OCI-M2 (cell line): ENCODE measurements around the gene PTPN1.
"Not testable (repeated sequence)": the region's sequence is repeated elsewhere in the genome, so short reads cannot be mapped to it uniquely, and the experiment has no call there.

ENCODE experiments used
- DNase-seq: peaks from one replicate; lab custom pipeline; 2025; ENCODE audit not compliant: unreplicated experiment; lab: John Stamatoyannopoulos, UW

Gene PTPN1

DNA sequence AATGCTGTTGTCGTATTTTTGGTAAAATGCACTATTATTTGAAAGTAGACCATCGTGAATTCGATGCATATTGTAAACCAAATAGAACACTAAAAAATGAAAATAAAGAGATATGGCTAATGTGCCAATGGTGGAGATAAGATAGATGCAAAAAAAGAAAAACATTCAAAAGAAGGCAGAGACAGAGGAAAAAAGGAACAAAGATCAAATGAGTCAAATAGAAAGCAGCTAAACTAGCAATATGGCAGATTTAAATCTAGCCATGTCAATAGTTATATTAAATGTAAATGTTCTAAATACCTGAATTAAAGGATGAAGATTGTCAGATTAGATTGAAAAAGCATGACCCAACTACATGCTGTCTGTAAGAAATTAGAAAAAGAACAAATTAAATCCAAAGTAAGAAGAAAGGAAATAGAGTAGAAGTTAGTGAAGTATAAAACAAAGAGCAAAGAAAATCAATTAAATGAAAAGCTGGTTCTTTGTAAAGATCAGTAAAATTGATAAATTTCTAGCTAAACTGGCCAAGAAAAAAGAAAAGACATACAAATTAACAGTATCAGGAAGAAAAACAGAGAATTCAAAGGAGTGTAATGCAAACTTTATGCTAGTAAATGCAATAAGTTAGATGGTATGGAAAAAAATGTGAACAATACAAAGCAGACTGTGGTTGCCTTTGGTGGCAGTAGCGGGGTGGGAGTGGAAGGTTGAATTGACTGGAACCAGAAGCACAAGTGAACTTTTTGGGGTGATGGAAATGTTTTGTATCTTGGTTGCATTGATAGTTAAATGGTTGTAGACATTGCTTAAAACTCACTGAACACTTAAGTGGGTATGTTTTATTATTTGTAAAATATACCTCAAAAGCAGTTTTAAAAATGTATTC, 44.8 kb downstream of the PTPN1 start:
- no peak for DNase-seq

DNA sequence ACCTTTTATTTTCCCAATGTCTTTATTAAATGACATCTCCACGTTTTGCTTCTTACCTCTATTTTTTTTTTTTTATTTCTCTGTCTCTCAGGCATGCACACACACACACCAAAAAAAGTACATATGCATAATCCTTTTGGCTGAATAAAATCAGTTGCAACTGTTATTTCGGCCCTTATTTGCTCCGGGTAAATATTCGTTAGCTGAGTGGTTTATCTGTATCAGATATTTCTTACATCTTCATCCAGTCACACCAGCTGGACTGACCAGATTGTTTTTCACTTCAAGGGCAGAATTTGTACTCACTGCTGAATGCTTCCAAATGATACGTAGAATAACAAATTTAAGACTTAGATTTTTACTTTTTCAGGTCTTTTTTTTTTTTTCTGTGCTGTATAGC, 45.5 kb downstream of the PTPN1 start:
- DNase-seq: no peak

DNA sequence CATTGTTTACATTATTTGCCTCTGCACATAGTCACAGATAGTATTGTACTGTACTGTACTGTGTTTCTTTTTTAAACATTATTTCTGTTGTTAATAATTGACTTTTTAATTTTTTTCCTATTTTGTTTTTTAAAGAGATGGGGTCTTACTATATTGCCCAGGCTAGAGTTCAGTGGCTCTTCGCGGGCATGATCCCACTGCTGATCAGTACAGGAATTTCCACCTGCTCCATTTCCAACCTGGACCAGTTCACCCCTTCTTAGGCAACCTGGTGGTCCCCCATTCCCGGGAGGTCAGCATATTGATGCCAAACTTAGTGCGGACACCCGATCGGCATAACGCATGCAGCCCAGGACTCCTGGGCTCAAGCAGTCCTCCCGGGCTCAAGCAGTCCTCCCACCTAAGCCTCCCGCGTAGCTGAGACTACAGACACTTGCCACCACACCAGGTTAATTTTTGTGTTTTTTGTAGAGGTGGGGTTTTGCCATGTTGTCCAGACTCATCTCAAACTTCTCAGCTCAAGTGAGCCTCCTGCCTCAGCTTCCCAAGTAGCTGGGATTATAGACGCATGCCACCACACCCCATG, 47.5 kb downstream of the PTPN1 start:
- DNase-seq: no peak

DNA sequence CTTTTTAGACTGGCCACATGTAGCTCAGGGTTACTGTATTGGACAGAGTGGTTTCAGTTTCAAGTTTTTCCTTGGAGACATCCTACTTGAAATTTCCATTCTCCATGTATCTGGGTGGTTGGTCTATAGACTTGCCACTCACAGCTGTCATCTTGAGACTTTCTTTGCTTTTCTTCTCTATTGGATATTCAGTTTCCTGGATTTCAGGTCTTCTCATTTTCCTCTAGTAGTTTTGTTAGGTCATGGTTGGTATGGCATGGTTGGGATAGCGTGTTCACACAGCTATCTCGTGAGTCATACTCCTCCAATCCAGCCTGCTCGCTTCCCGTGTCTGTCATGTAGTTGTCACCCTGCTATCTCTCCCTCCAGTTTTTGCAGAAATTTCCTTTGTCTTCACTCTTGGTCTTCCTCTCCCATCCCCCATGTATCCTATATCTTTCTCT, 48.3 kb downstream of the PTPN1 start:
- peak; percentile 23 for DNase-seq

DNA sequence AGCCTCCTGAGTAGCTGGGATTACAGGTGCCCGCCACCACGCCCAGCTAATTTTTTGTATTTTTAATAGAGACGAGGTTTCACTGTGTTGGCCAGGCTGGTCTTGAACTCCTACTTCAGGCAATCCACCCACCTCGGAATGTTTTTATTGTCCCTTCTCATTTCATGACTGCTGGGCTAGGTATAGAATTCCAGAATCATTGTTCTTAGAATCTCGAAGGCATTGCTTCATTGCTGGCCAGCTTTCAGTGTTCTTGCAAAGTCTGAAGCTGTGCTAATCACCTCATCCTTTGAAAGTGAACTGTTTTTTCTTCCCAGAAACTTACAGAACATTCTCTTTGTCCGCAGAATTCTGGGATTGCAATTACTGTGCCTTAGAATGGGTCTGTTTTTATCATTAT, 49.0 kb downstream of the PTPN1 start:
- no peak for DNase-seq

DNA sequence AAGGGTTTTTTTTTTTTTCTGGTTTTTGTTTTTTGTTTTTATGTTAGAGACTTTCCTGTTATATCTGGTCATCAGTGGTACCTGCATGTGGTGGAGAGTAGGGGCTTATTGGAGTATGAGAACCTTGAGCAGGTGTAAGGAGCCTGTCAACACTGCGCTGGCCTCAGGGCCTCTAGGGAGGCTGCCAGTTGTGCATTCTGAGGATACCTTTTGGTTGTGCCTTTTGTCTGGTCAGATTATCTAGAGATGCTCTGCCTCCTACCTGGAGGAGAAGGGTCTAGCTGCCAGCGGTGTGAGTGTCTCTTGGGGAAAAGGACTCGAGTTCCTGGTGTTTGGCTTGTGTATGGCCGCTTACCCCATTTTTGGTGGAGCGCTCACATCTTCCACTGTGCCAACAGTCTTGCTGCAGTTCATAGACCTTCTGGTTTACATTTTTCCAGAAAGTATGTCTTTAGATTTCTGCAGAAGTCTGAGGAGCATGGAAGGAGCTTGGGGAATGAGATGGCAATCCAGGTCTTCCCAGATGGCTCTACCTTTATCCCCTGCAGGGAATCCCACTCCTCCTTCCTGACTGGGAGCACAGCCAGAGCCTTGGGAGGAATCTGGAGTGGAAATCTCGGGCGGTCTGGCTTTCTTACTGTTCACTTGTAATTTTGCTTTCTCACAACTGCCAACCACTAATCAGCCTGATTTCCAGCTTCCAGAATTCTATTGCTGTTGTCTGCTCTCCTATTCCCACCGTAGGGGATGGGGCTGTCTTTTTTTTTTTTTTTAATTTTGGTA, 49.9 kb downstream of the PTPN1 start:
- DNase-seq: no peak

DNA sequence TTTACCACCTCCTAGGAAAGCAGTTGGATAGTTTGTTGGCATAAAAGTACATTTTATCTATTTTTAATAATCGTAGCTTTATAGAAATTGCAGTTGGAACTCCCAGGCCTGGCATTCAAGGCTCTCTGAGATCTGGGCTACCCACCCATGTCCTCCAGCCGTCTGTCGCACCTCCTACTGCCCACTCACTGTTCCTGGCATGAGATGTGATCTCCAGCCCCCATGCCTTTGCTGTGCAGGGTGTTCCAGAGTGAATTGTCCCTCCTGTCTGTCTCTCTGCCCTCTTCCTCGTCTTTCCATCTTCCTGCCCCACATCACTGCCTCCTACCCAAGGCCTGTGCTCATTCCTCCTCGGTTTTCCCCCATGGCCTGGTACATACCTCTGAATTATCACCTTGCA, 50.7 kb downstream of the PTPN1 start:
- DNase-seq: no peak

DNA sequence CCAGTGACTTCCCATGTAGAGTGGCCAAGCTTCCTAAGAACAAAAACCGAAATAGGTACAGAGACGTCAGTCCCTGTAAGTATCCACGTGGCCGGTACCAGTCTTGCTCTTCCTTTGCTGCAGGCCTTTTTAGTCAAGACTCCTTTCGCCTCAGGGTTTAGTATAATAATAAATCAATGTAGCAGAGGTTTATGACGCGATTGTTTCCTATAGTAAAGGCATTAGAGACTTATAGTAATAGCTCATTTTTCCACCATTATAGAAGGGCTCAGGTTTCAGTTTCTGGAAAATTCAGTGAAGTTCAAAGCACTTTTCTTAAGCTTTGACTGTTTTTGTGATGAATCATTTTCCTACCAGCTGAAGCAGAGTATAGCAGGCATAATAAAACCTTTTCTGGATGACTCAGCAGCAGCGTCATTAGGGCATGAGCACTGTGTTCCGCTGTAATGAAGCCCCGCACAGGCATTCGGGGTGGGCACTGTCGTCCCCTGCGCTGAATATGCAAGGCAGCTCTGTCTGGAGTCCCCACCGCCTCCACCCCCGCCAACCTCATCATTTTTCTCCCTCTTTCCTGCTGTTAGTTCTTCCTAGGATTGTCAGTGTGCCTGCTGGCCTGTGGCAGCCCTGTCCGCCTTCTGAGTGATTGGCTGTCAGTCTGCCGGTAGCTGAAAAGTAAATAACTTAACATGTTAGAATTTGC, 51.3 kb downstream of the PTPN1 start:
- no peak for DNase-seq

DNA sequence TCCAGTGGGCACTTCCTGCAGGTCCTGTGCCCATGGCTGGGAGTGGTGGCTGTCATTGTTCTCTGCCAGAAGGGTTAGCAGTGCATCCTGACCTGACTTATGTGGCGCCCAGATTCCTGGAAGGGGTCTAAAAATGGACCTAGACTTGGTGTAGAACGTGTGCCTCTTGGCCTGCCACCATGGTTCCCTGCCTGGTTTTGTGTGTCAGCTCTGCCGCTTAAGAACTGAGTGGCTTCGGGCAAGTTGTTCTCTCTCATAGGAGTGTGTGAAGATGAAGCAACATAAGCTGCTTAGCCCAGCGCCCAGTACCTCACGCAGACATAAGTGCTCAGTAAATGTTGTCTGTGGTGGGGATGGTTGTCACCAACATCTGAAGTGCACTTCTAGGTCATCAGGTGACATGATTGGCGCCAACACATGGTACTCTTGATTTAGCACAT, 52.1 kb downstream of the PTPN1 start:
- DNase-seq: no peak

DNA sequence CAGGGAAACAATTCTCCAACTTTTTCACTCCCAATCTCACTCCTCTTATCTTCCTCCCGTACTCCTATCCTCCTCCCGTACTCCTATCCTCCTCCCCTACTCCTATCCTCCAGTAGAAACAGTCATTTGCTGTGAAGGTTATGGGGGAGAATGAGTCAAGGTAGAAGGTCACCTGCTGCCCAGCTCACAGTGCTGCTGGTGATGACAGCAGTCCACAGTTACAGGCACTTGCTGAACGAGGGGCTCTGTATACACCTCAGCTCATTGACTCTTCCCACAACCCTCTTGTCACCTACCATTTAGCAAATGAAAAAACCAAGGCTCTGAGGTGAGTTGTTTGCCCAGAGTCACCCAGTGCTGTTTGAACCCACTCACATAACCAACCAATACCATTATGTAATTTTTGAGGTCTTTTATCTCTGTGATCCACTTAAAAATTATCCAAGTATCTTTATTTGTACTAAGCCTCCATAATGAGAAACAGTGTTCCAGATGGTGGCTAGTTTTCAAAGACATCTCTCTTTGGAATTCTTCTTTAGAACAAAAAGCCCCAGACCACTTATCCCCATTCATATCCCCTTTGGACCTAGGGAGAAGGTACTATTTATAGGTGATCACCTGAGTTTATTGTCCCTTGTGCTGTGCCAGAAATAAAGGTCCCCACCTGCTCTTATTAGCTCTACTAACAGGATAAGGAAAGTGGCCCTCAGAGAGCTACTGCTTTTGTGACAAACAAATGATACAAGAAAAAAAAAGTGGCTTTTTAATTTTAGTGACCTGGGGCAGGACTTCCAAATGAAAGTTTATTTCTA, 53.2 kb downstream of the PTPN1 start:
- DNase-seq: no peak

DNA sequence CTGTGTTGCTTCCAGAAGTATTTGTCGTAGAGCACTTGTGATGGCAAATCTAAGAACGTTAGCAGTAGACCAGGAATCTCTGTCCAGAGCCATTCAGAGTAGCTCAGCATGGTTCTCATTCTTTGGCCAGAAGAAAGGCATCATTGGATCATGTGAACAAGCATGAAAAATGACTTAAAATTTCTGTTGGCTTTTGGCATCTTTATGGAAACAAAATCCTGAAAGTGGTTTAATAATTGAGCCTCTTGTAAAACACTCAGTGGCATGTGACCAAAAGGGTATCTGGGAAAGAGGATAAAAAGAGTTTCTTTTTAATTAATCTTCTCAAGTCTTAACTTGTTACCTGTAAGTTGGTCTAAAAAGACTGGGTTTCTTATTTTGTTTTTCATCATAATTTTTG, 55.2 kb downstream of the PTPN1 start:
- DNase-seq: no peak

DNA sequence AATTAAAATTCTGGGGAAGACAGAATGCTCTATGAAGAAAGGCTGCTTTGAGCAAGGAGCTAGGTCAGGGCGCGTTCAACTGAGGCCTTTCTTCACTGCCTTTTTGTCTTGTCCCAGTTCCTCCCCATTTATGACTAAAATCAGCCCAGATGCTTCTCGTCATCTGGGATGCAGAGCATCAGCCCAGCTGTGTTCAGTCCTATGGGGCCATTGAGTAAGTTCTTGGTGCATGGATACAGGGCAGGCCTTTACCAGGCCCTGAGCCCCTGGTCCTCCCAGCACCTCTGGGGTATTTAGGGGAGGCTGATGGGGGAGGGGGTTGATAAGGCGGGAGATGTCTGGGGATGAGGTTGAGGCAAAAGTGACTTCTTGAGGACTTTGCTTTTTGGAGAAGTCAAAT, 55.7 kb downstream of the PTPN1 start:
- no peak for DNase-seq

DNA sequence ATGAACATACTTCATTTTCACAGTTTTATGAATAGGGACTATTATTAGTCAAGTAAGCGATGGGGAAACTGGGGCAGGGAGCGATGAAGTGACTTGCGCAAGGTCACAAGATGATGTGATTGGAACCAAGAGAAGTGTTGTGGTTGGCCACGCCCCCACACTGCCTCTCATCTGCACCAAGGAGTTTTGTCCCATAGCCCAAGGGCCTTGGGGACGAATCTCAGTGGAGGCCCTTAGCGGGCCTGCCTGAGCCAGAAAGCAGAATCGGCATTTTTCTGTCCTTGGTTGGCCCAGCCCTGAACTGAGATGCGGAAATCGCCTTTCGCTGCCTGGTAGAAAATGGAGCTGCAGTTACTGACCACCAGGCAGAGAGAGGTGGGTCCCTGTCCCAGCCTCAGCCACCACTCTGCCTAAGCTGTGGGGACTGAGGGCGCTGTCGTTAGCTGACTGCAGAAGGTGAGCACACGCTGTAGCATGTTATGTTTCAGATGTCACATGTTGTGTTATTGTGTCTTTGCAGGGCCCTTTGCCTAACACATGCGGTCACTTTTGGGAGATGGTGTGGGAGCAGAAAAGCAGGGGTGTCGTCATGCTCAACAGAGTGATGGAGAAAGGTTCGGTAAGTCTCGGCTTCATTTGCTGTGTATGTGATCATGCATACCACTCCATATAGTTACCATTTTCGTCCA, 57.8 kb downstream of the PTPN1 start:
- no peak for DNase-seq

DNA sequence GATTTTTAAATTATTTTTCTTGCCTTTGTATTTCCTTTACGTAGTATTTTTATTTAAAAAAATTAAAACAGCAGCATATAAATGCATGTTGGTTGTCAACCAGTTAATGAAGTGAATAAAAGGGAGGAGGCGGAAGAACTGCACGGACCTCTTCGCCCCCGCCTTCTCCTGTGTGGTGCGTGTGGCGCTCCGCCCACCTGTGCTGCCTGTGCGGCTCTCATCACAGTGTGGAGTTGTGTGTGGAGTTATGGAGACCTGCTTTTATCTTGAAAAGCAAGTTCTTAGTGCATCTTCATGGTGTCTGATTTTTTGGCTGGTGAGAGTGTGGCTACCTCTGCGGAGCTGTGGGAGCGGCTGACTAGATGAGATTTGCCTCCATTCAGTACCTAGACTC, 58.4 kb downstream of the PTPN1 start:
- no peak for DNase-seq

DNA sequence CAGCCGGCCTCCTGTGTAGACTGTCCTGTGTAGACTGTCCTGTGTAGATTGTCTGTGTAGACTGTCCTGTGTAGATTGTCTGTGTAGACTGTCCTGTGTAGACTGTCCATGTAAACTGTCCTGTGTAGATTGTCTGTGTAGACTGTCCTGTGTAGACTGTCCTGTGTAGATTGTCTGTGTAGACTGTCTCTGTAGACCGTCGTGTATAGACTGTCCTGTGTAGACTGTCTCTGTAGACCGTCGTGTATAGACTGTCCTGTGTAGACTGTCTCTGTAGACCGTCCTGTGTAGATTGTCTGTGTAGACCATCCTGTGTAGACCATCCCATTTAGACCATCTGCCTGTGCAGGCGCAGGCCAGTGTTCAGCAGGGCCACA, 59.3 kb downstream of the PTPN1 start:
- DNase-seq: not testable (repeated sequence)

DNA sequence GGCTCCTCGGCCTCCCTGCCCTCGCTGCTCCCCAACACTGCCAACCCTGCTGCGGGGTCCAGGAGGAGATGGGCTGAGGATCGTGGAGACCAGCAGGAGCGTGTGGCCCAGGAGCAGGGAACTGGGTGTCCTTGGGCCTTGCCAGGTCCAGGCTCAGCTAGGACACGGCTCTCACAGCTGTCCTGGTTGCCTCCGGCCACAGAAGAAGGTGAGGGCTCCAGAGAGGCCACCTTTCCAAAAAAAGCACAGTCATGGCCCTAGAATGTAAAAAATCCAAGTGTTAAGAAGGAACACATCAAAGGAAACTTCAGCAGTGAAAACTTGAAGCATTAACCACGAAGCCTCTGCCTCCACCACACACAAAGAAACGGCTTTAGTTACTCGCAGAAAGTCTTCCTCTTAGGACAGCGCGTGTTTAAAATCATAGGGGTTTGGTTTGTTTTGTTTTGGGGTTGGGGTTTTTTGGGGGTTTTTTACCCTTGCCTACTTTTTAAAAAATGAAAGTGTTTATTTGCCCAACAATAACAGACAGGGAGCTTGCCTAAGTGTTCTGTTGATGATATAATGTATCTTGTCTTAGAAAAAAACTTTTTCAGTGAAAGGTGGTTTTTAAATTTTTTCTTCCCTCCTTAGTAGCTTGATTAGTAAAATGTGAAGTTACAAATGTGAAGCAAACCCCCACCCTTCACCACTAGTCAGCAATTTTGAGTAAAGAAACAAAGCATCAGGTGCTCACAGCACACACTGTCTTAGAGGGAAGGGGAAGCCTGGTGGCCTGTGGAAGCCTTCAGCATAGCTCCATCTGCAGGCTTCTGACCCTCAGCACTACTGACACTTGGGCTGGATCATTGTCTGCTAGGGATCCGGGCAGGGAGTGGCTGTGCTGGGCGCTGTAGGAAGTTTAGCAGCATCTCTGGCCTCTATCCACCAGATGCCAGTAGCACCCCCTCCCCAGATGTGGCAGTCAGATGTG, 60.0 kb downstream of the PTPN1 start:
- DNase-seq: no peak

DNA sequence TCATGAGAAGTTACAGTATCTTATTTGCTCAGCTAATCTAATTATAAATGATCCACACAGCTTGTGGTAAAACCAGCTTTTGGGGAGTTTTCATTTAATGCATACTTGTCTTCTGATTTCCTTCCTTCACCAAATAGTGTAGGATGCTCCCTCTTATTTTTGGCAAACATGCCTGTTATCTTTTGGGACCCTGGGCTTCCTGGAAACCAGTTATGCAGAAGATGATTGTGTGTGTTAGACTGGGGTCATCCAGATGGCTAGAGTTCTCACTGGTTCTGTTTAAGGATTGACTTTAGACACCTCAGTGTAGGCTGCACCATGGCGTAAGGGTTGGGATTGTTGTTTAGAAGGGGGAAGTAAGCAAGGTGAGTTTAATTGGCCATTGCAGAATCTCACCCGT, 61.3 kb downstream of the PTPN1 start:
- DNase-seq: no peak

DNA sequence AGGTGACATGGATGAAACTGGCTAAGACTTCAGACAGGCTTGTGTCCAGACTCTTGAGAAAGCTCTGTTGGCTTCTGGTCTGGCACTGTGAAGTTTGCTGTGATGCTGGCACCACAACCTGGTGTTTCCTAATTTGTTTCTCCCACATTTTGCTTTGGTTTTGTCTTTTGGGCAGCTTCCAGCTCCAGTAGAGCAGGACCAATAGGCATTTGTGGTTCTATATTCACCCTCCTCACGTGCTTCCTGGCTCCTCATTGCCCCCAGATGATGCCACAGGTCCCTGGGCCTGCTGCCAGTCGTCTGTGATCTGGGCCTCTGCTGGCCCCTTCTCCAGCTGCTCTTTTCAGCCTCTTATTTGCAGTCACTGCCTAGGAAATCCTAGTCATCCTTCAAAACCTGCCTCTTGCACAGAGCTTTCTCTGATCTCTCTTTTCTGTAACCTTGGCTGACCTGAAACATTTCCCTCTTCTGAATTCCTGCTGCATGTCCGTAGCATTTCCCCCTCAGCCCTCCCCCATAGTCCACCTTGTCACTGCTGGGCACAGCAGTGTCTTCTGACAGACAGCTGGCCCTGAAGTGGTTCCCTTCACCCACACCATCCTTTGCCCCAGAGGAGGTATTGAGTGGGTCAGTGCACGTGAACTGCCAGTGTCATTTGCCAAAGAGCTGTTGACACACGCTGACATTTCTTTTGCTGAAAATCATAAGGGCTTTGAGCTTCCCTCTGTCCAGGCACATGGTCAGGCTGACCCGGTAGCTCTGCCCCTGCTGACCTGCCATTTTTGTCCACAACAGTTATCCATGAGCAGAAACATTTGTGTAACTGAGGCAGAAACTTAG, 63.0 kb downstream of the PTPN1 start:
- no peak for DNase-seq
